B cell (primary cell): ENCODE measurements around the gene FLNA. TPM values are rescaled to one million over a fixed set of nuclear protein-coding genes. Genes with fewer than 3 reads are reported as not detected.

Experiments
- ATAC-seq: fragments of 200-7000 bp; cut with Tn5 transposase; one replicate; pipeline ENCODE4 v1.10.0; 2021; ENCODE audit warnings: low read depth, mild to moderate bottlenecking, moderate number of reproducible peaks, moderate library complexity
- CTCF ChIA-PET: fragments of 350-600 bp; sonication (Branson Sonifier 250); formaldehyde crosslinking; loops from one replicate; lab custom pipeline; 2021; ENCODE audit warnings: antibody characterized with exemption, inconsistent platforms; lab: Charles Lee
- POLR2A ChIA-PET: fragments of 350-600 bp; sonication (Branson Sonifier 250); formaldehyde crosslinking; loops from one replicate; lab custom pipeline; 2021; ENCODE audit warnings: antibody characterized with exemption; lab: Charles Lee
- DNase-seq: peaks from one replicate; pipeline ENCODE4 v3.0.0; 2013
- H2AFZ ChIP-seq: 2 replicates; pipeline ENCODE4 v1.6.1; 2012; ENCODE audit warnings: mild to moderate bottlenecking, low read depth, low read length; ENCODE audit not compliant: insufficient read depth, poor library complexity, severe bottlenecking
- H3K27ac ChIP-seq, 2 donors: 1 replicate in 1 of 2; 2 replicates in 1 of 2; pipeline ENCODE4 v1.5.1; 2012 to 2013; ENCODE audit warnings: low read length in 2 of 2, mild to moderate bottlenecking in 2 of 2, moderate library complexity in 1 of 2
- H3K27me3 ChIP-seq, 4 experiments: fragments of 200-600 bp in 1 of 4; sonication (generic) in 1 of 4; replicated peaks in 1 of 4; 1 replicate in 2 of 4; 2 replicates in 2 of 4; pipeline versions ENCODE4 v1.6.1 to v1.7.0; 2013 to 2016; ENCODE audit warnings: low read length in 3 of 4, mild to moderate bottlenecking in 2 of 4, mixed read lengths in 1 of 4, moderate library complexity in 1 of 4; ENCODE audit not compliant: insufficient read depth in 4 of 4, control insufficient read depth in 3 of 4; ENCODE audit errors: control extremely low read depth in 1 of 4
- H3K36me3 ChIP-seq, 2 experiments: replicated peaks in 1 of 2; 1 replicate in 1 of 2; 2 replicates in 1 of 2; pipeline versions ENCODE4 v1.6.1 to v1.7.1; 2013; ENCODE audit warnings: low read length in 1 of 2; ENCODE audit not compliant: insufficient read depth in 2 of 2, control insufficient read depth in 1 of 2; ENCODE audit errors: control extremely low read depth in 1 of 2, extremely low read depth in 1 of 2
- H3K4me1 ChIP-seq, 2 donors: fragments of 200-600 bp in 1 of 2; sonication (generic) in 1 of 2; 1 replicate in 1 of 2; 2 replicates in 1 of 2; pipeline versions ENCODE4 v1.5.1 to v1.6.1; 2013 to 2017; ENCODE audit warnings: low read length in 2 of 2; ENCODE audit not compliant: control insufficient read depth in 2 of 2, insufficient read depth in 2 of 2
- H3K4me2 ChIP-seq: replicated peaks from 2 replicates; pipeline ENCODE3; 2012; ENCODE audit warnings: mild to moderate bottlenecking, low read depth, low read length; ENCODE audit not compliant: poor library complexity, severe bottlenecking
- H3K4me3 ChIP-seq, 5 experiments: fragments of 200-600 bp in 1 of 5; sonication (generic) in 1 of 5; 1 replicate in 3 of 5; 2 replicates in 2 of 5; pipeline versions ENCODE4 v1.5.1 to v1.7.0; 2011 to 2016; ENCODE audit warnings: low read length in 4 of 5, mild to moderate bottlenecking in 4 of 5, low read depth in 2 of 5, control low read depth in 1 of 5, moderate library complexity in 1 of 5; ENCODE audit not compliant: insufficient read depth in 1 of 5; ENCODE audit errors: control extremely low read depth in 1 of 5, extremely low read depth in 1 of 5
- H3K79me2 ChIP-seq: fragments of 200-600 bp; sonication (generic); one replicate; pipeline ENCODE4 v1.6.0; 2016; ENCODE audit warnings: low read length; ENCODE audit not compliant: control insufficient read depth, insufficient read depth
- H3K9ac ChIP-seq: fragments of 200-600 bp; sonication (generic); 2 replicates; pipeline ENCODE4 v1.6.1; 2017; ENCODE audit warnings: mild to moderate bottlenecking, low read length, moderate library complexity
- H3K9me3 ChIP-seq, 3 donors: one replicate each; pipeline versions ENCODE4 v1.6.1 to v1.7.1; 2013; ENCODE audit warnings: low read length in 2 of 3; ENCODE audit not compliant: control insufficient read depth in 2 of 3, insufficient read depth in 1 of 3; ENCODE audit errors: control extremely low read depth in 1 of 3
- H4K20me1 ChIP-seq: 2 replicates; pipeline ENCODE4 v1.6.0; 2012; ENCODE audit warnings: mild to moderate bottlenecking, low read length; ENCODE audit not compliant: insufficient read depth, control insufficient read depth, poor library complexity, severe bottlenecking
- H3K27ac Mint-ChIP-seq: one replicate; pipeline ENCODE4 v1.8.0; 2021; ENCODE audit warnings: mixed read lengths
- H3K27me3 Mint-ChIP-seq: one replicate; pipeline ENCODE4 v1.8.0; 2021; ENCODE audit warnings: mixed read lengths
- H3K4me1 Mint-ChIP-seq: one replicate; pipeline ENCODE4 v1.8.0; 2021; ENCODE audit warnings: mixed read lengths
- H3K4me3 Mint-ChIP-seq: one replicate; pipeline ENCODE4 v1.8.0; 2021; ENCODE audit warnings: mixed read lengths
- H3K9me3 Mint-ChIP-seq: one replicate; pipeline ENCODE4 v1.8.0; 2022; ENCODE audit warnings: mixed read lengths; ENCODE audit not compliant: insufficient read depth
- EZH2 ChIP-seq: IDR thresholded peaks from 2 replicates; pipeline ENCODE4 v1.6.1; 2012; ENCODE audit warnings: borderline replicate concordance, low read depth, mild to moderate bottlenecking, moderate library complexity, low read length; ENCODE audit not compliant: insufficient read depth, poor library complexity, severe bottlenecking
- WGBS: methylation state at CpG from one replicate; pipeline ENCODE4 v1.1.5; 2013; ENCODE audit warnings: missing lambda C conversion rate; ENCODE audit not compliant: insufficient coverage; 5-methylcytosine and 5-hydroxymethylcytosine counted together
- intact Hi-C: fragments of 100-400 bp; cut with micrococcal nuclease; formaldehyde crosslinking; loops from one replicate; pipeline ENCODE4 v1.10.0; 2022
- polyA plus RNA-seq: library from polyadenylated mRNA; depleted of rRNA; stranded (reverse); fragments of >200 nt; gene quantifications from 2 replicates; pipeline ENCODE4 v1.2.3, GENCODE V29; 2012
- total RNA-seq, 2 donors: library from RNA; stranded (reverse); fragments of 120-200 nt in 1 of 2; gene quantifications; 1 replicate in 1 of 2; 2 replicates in 1 of 2; pipeline versions ENCODE4 v1.2.3 to v1.2.4, GENCODE V29; 2013 to 2022
- TF ChIP-seq, protein P1 (sequence below): fragments of 200-600 bp; IDR thresholded peaks from one replicate; pipeline ENCODE4 v1.8.0; 2022; ENCODE audit warnings: antibody characterized with exemption, mild to moderate bottlenecking

The FLNA gene
- total and polyA plus RNA-seq, 2 donors (not counting 1 experiment from before 2014, with no cell fraction given), result 342 to 510 TPM

DNA sequence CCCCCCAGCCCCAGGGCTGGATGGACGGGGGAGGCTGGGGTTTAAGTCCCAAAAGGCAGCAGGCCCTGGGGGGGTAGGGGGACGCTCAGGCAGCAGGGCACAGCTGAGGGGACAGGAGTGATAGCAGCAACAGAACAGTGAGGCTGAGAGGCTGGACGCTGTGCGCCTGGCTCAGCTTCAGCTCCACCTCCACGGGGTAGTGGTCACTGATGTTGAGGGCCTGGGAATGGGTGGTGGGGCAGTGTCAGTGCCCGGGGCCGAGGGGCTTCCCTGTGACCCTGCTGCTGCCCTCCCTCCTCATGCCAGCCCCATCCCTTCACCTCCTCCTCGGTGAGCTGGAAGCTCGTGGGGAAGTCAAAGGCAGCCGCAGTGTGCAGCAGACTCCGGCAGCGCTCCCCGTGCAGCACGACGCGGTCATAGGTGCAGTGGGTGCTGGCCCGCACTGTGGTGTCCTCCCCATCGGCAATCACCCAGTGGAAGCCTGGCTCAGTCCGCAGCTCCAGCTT is 28.2 kb upstream of the FLNA start:
- CTCF ChIA-PET, result interaction anchor here (1.2 kb wide), 1 partner anchor 12 kb away, joined by 5 read pairs; no protein-coding TSS in a partner anchor
- no peak for TF ChIP-seq EZH2
- TF ChIP-seq, protein P1, sequence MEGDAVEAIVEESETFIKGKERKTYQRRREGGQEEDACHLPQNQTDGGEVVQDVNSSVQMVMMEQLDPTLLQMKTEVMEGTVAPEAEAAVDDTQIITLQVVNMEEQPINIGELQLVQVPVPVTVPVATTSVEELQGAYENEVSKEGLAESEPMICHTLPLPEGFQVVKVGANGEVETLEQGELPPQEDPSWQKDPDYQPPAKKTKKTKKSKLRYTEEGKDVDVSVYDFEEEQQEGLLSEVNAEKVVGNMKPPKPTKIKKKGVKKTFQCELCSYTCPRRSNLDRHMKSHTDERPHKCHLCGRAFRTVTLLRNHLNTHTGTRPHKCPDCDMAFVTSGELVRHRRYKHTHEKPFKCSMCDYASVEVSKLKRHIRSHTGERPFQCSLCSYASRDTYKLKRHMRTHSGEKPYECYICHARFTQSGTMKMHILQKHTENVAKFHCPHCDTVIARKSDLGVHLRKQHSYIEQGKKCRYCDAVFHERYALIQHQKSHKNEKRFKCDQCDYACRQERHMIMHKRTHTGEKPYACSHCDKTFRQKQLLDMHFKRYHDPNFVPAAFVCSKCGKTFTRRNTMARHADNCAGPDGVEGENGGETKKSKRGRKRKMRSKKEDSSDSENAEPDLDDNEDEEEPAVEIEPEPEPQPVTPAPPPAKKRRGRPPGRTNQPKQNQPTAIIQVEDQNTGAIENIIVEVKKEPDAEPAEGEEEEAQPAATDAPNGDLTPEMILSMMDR, result no peak
- Histone ChIP-seq H3K4me2 (no peak overlapping the region), H3K9ac (no peak overlapping the region), H4K20me1 (peaks cover 30% of the 10 kb centered on the region), H3K27ac (no peak overlapping the region), H3K4me1 (peaks cover 12 to 14% of the 10 kb centered on the region in 2 donors), H3K79me2 (no peaks in the 10 kb centered on the region), H3K27me3 (no peaks in the 10 kb centered on the region), H3K9me3 (no peaks in the 10 kb centered on the region), H3K4me3 (no peak overlapping the region), H2AFZ (no peak overlapping the region), H3K36me3 (peaks cover 0 to 24% of the 10 kb centered on the region in 2 experiments)
- Mint-ChIP-seq H3K4me3 (no peak overlapping the region), H3K4me1 (peaks cover 14% of the 10 kb centered on the region), H3K9me3 (no peaks in the 10 kb centered on the region), H3K27me3 (no peaks in the 10 kb centered on the region), H3K27ac (no peak overlapping the region)
- 94% methylated on average over 12 of the region's 19 CpGs for WGBS
- intact Hi-C loops, result no loop called here
- POLR2A ChIA-PET, result no interaction called here
- DNase-seq, result no peak
- ATAC-seq, result no peak

DNA sequence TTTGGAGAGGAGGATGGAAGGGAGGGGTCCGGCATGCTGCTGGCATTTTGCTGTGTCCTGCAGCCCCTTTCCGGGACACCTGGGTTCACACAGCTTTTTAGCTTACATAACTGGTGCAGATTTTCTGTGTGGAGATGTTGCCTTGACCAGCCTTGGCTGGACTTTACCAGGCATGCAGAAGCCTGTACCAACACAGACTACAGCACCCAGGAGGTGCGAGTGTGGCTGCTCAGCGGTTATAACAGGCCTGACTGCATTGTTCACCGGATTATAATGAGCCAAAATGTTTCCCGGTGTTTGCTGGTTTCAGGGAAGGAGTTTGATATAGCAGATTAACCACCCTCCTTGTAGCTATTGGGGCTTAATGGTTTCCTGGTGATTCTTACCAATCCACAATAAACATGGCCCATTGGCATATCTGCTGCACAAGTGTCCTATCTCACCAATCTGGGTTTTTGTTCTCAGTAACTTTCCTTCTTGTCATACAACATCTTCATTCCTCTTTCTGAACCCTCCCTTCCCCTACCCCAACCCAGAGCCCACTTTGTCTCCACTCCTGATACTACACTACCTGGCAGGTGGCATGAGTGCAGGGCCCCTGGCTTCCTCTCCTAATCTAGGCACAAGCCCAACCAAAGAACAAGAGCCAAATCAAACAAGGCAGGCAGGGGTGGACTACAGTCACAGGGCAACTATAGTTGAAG is 27.6 kb upstream of the FLNA start:
- H3K4me1 ChIP-seq, result peaks cover 12 to 16% of the 10 kb centered on the region in 2 donors
- no peak overlapping the region for H3K4me3 Mint-ChIP-seq
- DNase-seq (no peak), ATAC-seq (no peak)
- H3K9me3 Mint-ChIP-seq, result no peaks in the 10 kb centered on the region
- no CpG with 5 or more reads among the region's 6 CpGs for WGBS
- no peak overlapping the region for H3K4me3 ChIP-seq
- intact Hi-C loops, result no loop called here
- ChIA-PET POLR2A (interaction anchor here (0.6 kb wide), 1 partner anchor 99 kb away, joined by 4 read pairs; no protein-coding TSS in a partner anchor), CTCF (no interaction called here)
- TF ChIP-seq, protein P1, result no peak
- no peak for TF ChIP-seq EZH2
- no peak overlapping the region for H3K27ac Mint-ChIP-seq
- H3K79me2 ChIP-seq, result no peaks in the 10 kb centered on the region
- no peaks in the 10 kb centered on the region for H3K9me3 ChIP-seq
- H3K4me2 ChIP-seq, result no peak overlapping the region
- H3K27me3 ChIP-seq, result no peaks in the 10 kb centered on the region
- peaks cover 30% of the 10 kb centered on the region for H4K20me1 ChIP-seq
- no peak overlapping the region for H3K9ac ChIP-seq
- no peaks in the 10 kb centered on the region for H3K27me3 Mint-ChIP-seq
- no peak overlapping the region for H3K27ac ChIP-seq
- H3K36me3 ChIP-seq, result peaks cover 0 to 24% of the 10 kb centered on the region in 2 experiments
- no peak overlapping the region for H2AFZ ChIP-seq
- H3K4me1 Mint-ChIP-seq, result peaks cover 15% of the 10 kb centered on the region
